ENCODE results near the gene CHGA. TPM values are rescaled to one million over a fixed set of nuclear protein-coding genes. Genes with fewer than 3 reads are reported as not detected.

Gene CHGA
- total RNA-seq, 6 experiments from 2014 or later = not detected

DNA sequence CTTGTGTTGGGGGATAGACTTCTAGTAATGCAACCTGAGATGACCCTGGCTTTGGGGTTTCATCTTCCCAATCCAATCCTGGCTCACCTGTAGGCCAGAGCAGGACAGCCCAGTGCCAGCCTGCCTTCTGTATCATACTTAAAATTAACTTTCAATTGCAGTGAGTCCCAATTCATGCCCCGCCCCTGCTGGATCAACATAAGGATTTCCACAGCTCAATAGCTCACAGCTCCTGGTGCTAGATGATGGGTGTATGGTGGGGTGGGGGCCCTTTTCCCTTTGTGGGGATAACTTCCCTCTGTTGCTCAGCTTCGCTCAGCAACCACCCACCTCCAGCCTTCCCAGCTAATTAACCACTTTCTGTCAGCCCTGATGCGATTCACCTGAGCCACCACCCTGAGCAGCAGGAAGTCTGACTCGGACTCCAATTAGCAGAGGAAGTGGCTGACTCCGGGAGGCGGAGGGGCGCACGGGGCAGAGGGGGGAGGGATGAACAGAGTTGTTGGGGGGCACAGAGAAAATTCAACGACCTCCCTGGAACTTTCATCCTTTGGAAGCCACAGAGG lies 24.3 kb upstream of the CHGA start:
- H3K4me3 Mint-ChIP-seq = no peak overlapping the region; the same call in 1 of the 2 replicates
- H3K27me3 Mint-ChIP-seq (ENCODE audit: insufficient read depth) = peaks cover 42% of the 10 kb centered on the region
- no peak for DNase-seq
- H3K36me3 Mint-ChIP-seq (ENCODE audit: low read depth) = no peaks in the 10 kb centered on the region
- H3K27ac Mint-ChIP-seq = no peak overlapping the region
- no peak for TF ChIP-seq CTCF (IDR thresholded peaks at IDR 0.05)
- peaks cover 6% of the 10 kb centered on the region; the same call in 1 of the 2 replicates for H3K4me1 Mint-ChIP-seq (ENCODE audit: low read depth)
- H3K9me3 Mint-ChIP-seq = peaks cover 5% of the 10 kb centered on the region

GRCh38 chr14:92900660-92901059 lies 22.3 kb upstream of the CHGA start:
- Mint-ChIP-seq H3K27me3 (ENCODE audit: insufficient read depth) (peaks cover 49% of the 10 kb centered on the region), H3K36me3 (ENCODE audit: low read depth) (no peaks in the 10 kb centered on the region), H3K4me1 (ENCODE audit: low read depth) (peaks cover 6% of the 10 kb centered on the region; the same call in 1 of the 2 replicates), H3K27ac (no peak overlapping the region), H3K4me3 (no peak overlapping the region), H3K9me3 (no peaks in the 10 kb centered on the region)
- no peak for DNase-seq
- TF ChIP-seq CTCF (IDR thresholded peaks at IDR 0.05) = no peak

GRCh38 chr14:92902191-92902590 lies 20.8 kb upstream of the CHGA start:
- Mint-ChIP-seq H3K4me1 (ENCODE audit: low read depth) (peaks cover 6% of the 10 kb centered on the region; the same call in 1 of the 2 replicates), H3K27me3 (ENCODE audit: insufficient read depth) (peaks cover 48% of the 10 kb centered on the region), H3K36me3 (ENCODE audit: low read depth) (no peaks in the 10 kb centered on the region), H3K27ac (no peak overlapping the region), H3K9me3 (no peaks in the 10 kb centered on the region), H3K4me3 (no peak overlapping the region)
- no peak for TF ChIP-seq CTCF (IDR thresholded peaks at IDR 0.05)
- DNase-seq = no peak

GRCh38 chr14:92902726-92903125 lies 20.2 kb upstream of the CHGA start:
- peaks cover 43% of the 10 kb centered on the region for H3K27me3 Mint-ChIP-seq (ENCODE audit: insufficient read depth)

GRCh38 chr14:92903359-92903758 lies 19.6 kb upstream of the CHGA start:
- DNase-seq = no peak
- no peak overlapping the region for H3K4me3 Mint-ChIP-seq
- peaks cover 43% of the 10 kb centered on the region for H3K27me3 Mint-ChIP-seq (ENCODE audit: insufficient read depth)
- H3K27ac Mint-ChIP-seq = no peak overlapping the region
- H3K4me1 Mint-ChIP-seq (ENCODE audit: low read depth) = peaks cover 2% of the 10 kb centered on the region; the same call in 1 of the 2 replicates
- H3K36me3 Mint-ChIP-seq (ENCODE audit: low read depth) = no peaks in the 10 kb centered on the region
- TF ChIP-seq CTCF (IDR thresholded peaks at IDR 0.05) = no peak
- H3K9me3 Mint-ChIP-seq = no peaks in the 10 kb centered on the region

More at GRCh38 chr14:92902726-92903125, 20.2 kb upstream of the CHGA start:
- Mint-ChIP-seq H3K4me1 (ENCODE audit: low read depth) (peaks cover 6% of the 10 kb centered on the region; the same call in 1 of the 2 replicates), H3K9me3 (no peaks in the 10 kb centered on the region), H3K36me3 (ENCODE audit: low read depth) (no peaks in the 10 kb centered on the region), H3K27ac (no peak overlapping the region), H3K4me3 (no peak overlapping the region)
- TF ChIP-seq CTCF (IDR thresholded peaks at IDR 0.05) = no peak
- no peak for DNase-seq
